Measurements from ENCODE around the gene HES6.

- no peak for TF ChIP-seq CTCF (IDR thresholded peaks at IDR 0.05)
- no peak for TF ChIP-seq POLR2A (IDR thresholded peaks at IDR 0.05)
These were observed 40.4 kb upstream of the HES6 start for GRCh38 chr2:238280083-238280825.

Data from testis (tissue), 2 donors.